ENCODE data around the gene SLC6A1.

DNA sequence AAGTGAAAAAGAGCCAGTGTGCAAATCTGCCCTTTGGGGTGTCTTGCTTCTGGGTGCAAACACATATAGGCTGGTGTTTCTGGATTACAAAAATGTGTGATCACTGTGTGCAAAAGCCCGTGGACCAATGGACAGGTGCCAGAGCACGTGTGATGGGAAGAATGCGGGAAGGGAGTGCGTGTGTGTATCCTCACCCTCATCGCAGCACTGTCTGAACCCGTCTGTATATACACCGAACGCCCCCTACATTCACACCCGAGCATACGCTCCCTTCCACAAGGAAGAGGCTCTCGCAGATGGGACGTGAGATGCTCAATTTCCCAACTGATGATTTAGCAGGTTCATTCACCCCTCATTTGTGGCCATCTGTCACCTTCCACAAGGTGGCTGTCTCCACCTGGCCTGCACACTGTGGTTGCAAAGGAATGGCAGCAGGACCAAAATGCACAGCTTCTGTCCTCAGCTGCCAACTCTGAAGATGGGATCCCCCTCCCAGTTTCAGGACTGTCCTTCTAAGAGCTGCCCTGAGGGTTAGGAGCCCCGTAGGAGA, 19.4 kb upstream of the SLC6A1 start:
- TF ChIP-seq, protein P1, sequence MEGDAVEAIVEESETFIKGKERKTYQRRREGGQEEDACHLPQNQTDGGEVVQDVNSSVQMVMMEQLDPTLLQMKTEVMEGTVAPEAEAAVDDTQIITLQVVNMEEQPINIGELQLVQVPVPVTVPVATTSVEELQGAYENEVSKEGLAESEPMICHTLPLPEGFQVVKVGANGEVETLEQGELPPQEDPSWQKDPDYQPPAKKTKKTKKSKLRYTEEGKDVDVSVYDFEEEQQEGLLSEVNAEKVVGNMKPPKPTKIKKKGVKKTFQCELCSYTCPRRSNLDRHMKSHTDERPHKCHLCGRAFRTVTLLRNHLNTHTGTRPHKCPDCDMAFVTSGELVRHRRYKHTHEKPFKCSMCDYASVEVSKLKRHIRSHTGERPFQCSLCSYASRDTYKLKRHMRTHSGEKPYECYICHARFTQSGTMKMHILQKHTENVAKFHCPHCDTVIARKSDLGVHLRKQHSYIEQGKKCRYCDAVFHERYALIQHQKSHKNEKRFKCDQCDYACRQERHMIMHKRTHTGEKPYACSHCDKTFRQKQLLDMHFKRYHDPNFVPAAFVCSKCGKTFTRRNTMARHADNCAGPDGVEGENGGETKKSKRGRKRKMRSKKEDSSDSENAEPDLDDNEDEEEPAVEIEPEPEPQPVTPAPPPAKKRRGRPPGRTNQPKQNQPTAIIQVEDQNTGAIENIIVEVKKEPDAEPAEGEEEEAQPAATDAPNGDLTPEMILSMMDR (conservative IDR thresholded peaks at IDR 0.05; ENCODE audit: low read length): no peak
- no peak for TF ChIP-seq EZH2phosphoT487 (IDR thresholded peaks at IDR 0.05; ENCODE audit: borderline replicate concordance, low read depth, low read length)
